IMR-90 (cell line): Measurements from ENCODE around the gene SASH1. TPM values are rescaled to one million over a fixed set of nuclear protein-coding genes. Genes with fewer than 3 reads are reported as not detected.

Experiments
- ATAC-seq: fragments of 200-7000 bp; cut with Tn5 transposase; 2 replicates; pipeline ENCODE4 v1.9.1; 2020; ENCODE audit warnings: low read depth, mild to moderate bottlenecking, moderate library complexity
- BruUV-seq: library from RNA; stranded (reverse); fragments of 400-500 nt; replicated peaks from 2 replicates; lab custom pipeline; 2021; lab: Mats Ljungman, UMichigan
- CTCF ChIA-PET: fragments of 300-600 bp; formaldehyde crosslinking; extraction: SDS; loops from one replicate; lab custom pipeline; 2021; ENCODE audit warnings: antibody characterized with exemption; lab: Yijun Ruan, JAX
- POLR2A ChIA-PET: fragments of 300-600 bp; sonication (Branson Sonifier 250); formaldehyde crosslinking; loops from one replicate; lab custom pipeline; 2022; ENCODE audit warnings: antibody characterized with exemption; ENCODE audit not compliant: unreplicated experiment; lab: Charles Lee
- DNase-seq: peaks from one replicate; pipeline ENCODE4 v3.0.0; 2013
- H2AFZ ChIP-seq: replicated peaks from 2 replicates; pipeline ENCODE3; 2013; ENCODE audit warnings: low read length, mild to moderate bottlenecking; ENCODE audit not compliant: poor library complexity
- H2AK5ac ChIP-seq: 2 replicates; pipeline ENCODE4 v1.6.1; 2013; ENCODE audit warnings: low read depth, low read length, inconsistent platforms
- H2AK9ac ChIP-seq: replicated peaks from 2 replicates; pipeline ENCODE3; 2013; ENCODE audit warnings: mild to moderate bottlenecking, low read depth, low read length, moderate library complexity; ENCODE audit not compliant: poor library complexity
- H2BK120ac ChIP-seq: 2 replicates; pipeline ENCODE4 v1.6.1; 2013; ENCODE audit warnings: low read depth, low read length, inconsistent platforms
- H2BK15ac ChIP-seq: 3 replicates; pipeline ENCODE4 v1.6.1; 2013; ENCODE audit warnings: low read depth, low read length, inconsistent platforms
- H2BK20ac ChIP-seq: 2 replicates; pipeline ENCODE4 v1.6.1; 2013; ENCODE audit warnings: low read depth, mild to moderate bottlenecking, inconsistent platforms, low read length, moderate library complexity
- H2BK5ac ChIP-seq: 2 replicates; pipeline ENCODE4 v1.6.1; 2013; ENCODE audit warnings: mild to moderate bottlenecking, low read depth, low read length, inconsistent platforms; ENCODE audit not compliant: poor library complexity, severe bottlenecking
- H3K14ac ChIP-seq: replicated peaks from 2 replicates; pipeline ENCODE4 v1.6.1; 2013; ENCODE audit warnings: low read depth, low read length, inconsistent platforms
- H3K18ac ChIP-seq: 2 replicates; pipeline ENCODE4 v1.6.1; 2013; ENCODE audit warnings: low read depth, low read length, control low read depth
- H3K23ac ChIP-seq: 2 replicates; pipeline ENCODE4 v1.6.1; 2013; ENCODE audit warnings: low read depth, low read length, inconsistent platforms
- H3K27ac ChIP-seq: 2 replicates; pipeline ENCODE4 v1.5.1; 2013; ENCODE audit warnings: mild to moderate bottlenecking, control low read depth, low read length; ENCODE audit not compliant: insufficient read depth
- H3K27me3 ChIP-seq: 2 replicates; pipeline ENCODE4 v1.6.1; 2013; ENCODE audit warnings: low read length; ENCODE audit not compliant: control insufficient read depth, insufficient read depth
- H3K36me3 ChIP-seq: 2 replicates; pipeline ENCODE4 v1.6.1; 2013; ENCODE audit warnings: low read length, mixed read lengths; ENCODE audit not compliant: control insufficient read depth, insufficient read depth
- H3K4ac ChIP-seq: 2 replicates; pipeline ENCODE4 v1.6.1; 2013; ENCODE audit warnings: low read depth, low read length, inconsistent platforms
- H3K4me1 ChIP-seq: 2 replicates; pipeline ENCODE4 v1.6.1; 2013; ENCODE audit warnings: low read length, mixed read lengths; ENCODE audit not compliant: control insufficient read depth, insufficient read depth
- H3K4me2 ChIP-seq: 2 replicates; pipeline ENCODE4 v1.6.1; 2013; ENCODE audit warnings: low read depth, mild to moderate bottlenecking, control low read depth, low read length, moderate library complexity
- H3K4me3 ChIP-seq: 2 replicates; pipeline ENCODE4 v1.5.1; 2013; ENCODE audit warnings: low read depth, mild to moderate bottlenecking, control low read depth, low read length, moderate library complexity; ENCODE audit not compliant: insufficient read depth
- H3K56ac ChIP-seq: 2 replicates; pipeline ENCODE4 v1.6.1; 2013; ENCODE audit warnings: low read length, inconsistent platforms; ENCODE audit not compliant: insufficient read depth; ENCODE audit errors: extremely low read depth
- H3K79me1 ChIP-seq, 2 experiments: 2 replicates each; pipeline ENCODE4 v1.6.1; 2013; ENCODE audit warnings: low read length in 2 of 2, inconsistent platforms in 1 of 2, low read depth in 1 of 2
- H3K9ac ChIP-seq: 2 replicates; pipeline ENCODE4 v1.6.1; 2013; ENCODE audit warnings: low read depth, low read length, control low read depth
- H3K9me1 ChIP-seq: 2 replicates; pipeline ENCODE4 v1.6.1; 2013; ENCODE audit warnings: low read length, inconsistent platforms; ENCODE audit not compliant: insufficient read depth
- H3K9me3 ChIP-seq: 2 replicates; pipeline ENCODE4 v1.6.1; 2013; ENCODE audit warnings: low read length; ENCODE audit not compliant: control insufficient read depth, insufficient read depth
- H4K20me1 ChIP-seq: 2 replicates; pipeline ENCODE4 v1.6.1; 2013; ENCODE audit warnings: low read length, inconsistent platforms; ENCODE audit not compliant: insufficient read depth
- H4K5ac ChIP-seq: 2 replicates; pipeline ENCODE4 v1.6.1; 2013; ENCODE audit warnings: mild to moderate bottlenecking, low read depth, low read length, control low read depth
- H4K8ac ChIP-seq, 2 experiments: 2 replicates each; pipeline ENCODE4 v1.6.1; 2013; ENCODE audit warnings: low read depth in 2 of 2, low read length in 2 of 2, control low read depth in 1 of 2, inconsistent platforms in 1 of 2
- H4K91ac ChIP-seq: 2 replicates; pipeline ENCODE4 v1.6.1; 2013; ENCODE audit warnings: low read depth, low read length, inconsistent platforms; ENCODE audit not compliant: insufficient read depth
- CHD1 ChIP-seq: IDR thresholded peaks from 2 replicates; pipeline ENCODE4 v1.6.1; 2012; ENCODE audit warnings: low read depth, low read length, improper control_type of control experiment
- MAFK ChIP-seq: IDR thresholded peaks from 2 replicates; pipeline ENCODE4 v1.6.1; 2012; ENCODE audit warnings: low read depth, low read length, improper control_type of control experiment
- MAZ ChIP-seq: IDR thresholded peaks from 2 replicates; pipeline ENCODE4 v1.6.1; 2012; ENCODE audit warnings: low read depth, mild to moderate bottlenecking, low read length, improper control_type of control experiment, moderate library complexity, borderline replicate concordance
- POLR2A ChIP-seq: IDR thresholded peaks from 2 replicates; pipeline ENCODE4 v1.6.1; 2012; ENCODE audit warnings: mild to moderate bottlenecking, low read depth, low read length
- RAD21 ChIP-seq: IDR thresholded peaks from 2 replicates; pipeline ENCODE4 v1.6.1; 2012; ENCODE audit warnings: low read length, improper control_type of control experiment
- RCOR1 ChIP-seq: IDR thresholded peaks from 2 replicates; pipeline ENCODE4 v1.6.1; 2012; ENCODE audit warnings: mild to moderate bottlenecking, low read length, improper control_type of control experiment; ENCODE audit not compliant: insufficient replicate concordance
- dilution Hi-C: fragments of 300-500 bp; cut with HindIII; formaldehyde crosslinking; loops from one replicate; pipeline ENCODE4 v1.14.3; 2018; ENCODE audit warnings: low sequenced_read_pairs; ENCODE audit not compliant: unreplicated experiment
- in situ Hi-C: fragments of 300-500 bp; cut with MboI; formaldehyde crosslinking; loops from 3 replicates; pipeline ENCODE4 v1.14.3; 2019; ENCODE audit warnings: low sequenced_read_pairs, inconsistent platforms, mixed read lengths
- intact Hi-C: fragments of 100-400 bp; cut with micrococcal nuclease; formaldehyde crosslinking; loops from 2 replicates; pipeline ENCODE4 v1.10.0; 2022
- polyA plus RNA-seq, 3 experiments: library from polyadenylated mRNA; depleted of rRNA; stranded (reverse); fragments of >200 nt; gene quantifications; 2 replicates each; pipeline ENCODE4 v1.2.3, GENCODE V29; 2012; ENCODE audit warnings: low replicate concordance in 1 of 3
- total RNA-seq: library from RNA; depleted of rRNA; stranded (reverse); fragments of >200 nt; gene quantifications from 2 replicates; pipeline ENCODE4 v1.2.3, GENCODE V29; 2012
- TF ChIP-seq, protein P1 (sequence below): fragments of 150-350 bp; IDR thresholded peaks from 2 replicates; pipeline ENCODE4 v1.6.1; 2017; ENCODE audit warnings: mild to moderate bottlenecking, antibody characterized with exemption, low read length, low read depth

Gene SASH1
- total and polyA plus RNA-seq, 2 of the 4 experiments (the other 2 are of a cell fraction): 11.6 to 16.5 TPM

DNA sequence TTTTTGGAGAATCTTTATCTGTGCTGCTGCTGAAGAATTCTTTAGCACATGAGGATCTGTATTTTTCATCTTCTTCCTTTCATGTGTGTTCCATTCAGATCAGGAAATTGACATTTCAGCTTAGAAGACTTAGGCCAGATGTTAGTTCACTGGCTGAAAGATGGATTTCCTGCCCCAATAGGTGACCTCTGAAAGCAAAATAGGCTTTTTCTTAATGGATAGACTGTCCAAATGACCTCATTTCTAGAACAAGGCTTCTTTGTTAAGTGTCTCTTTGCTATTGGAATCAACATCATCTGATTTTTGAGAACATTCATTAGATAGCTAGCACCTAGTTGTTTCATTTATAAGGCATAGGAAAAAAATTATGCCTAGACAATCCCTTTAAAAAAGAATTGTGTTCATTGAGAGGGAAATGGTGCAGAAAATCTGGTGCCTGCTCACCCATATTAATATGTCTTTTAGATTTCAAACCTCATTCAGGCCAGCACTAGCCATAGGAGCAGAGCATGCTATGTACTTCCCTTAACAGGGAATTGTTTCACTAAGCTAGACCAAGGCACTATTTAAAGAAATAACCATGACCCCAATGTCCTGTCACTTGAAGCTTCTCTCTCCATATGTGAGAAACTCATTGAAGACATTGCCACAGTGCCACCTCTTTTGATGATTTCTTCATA is 13.6 kb upstream of the SASH1 start:
- ChIA-PET POLR2A (interaction anchor here (0.6 kb wide), 1 partner anchor 65 kb away, joined by 7 read pairs; no protein-coding TSS in a partner anchor), CTCF (interaction anchor here (1.0 kb wide), 1 partner anchor 149 kb away, joined by 3 read pairs; no protein-coding TSS in a partner anchor)
- Histone ChIP-seq H3K23ac (peak overlapping the region; percentile 48; the same call in 1 of the 2 replicates), H3K18ac (peak overlapping the region; percentile 99), H3K14ac (peak overlapping the region; percentile 78), H4K20me1 (no peaks in the 10 kb centered on the region), H3K4me1 (peaks cover 19% of the 10 kb centered on the region), H2BK20ac (peak overlapping the region; percentile 80), H2AK9ac (no peak overlapping the region), H3K4ac (peak overlapping the region; percentile 69), H3K4me2 (no peak overlapping the region), H3K4me3 (no peak overlapping the region), H3K9me1 (peaks cover 4% of the 10 kb centered on the region), H4K5ac (peak overlapping the region; percentile 93; the same call in 1 of the 2 replicates), H3K56ac (no peak overlapping the region), H3K9ac (no peak overlapping the region), H2AK5ac (peak overlapping the region; percentile 72; the same call in 1 of the 2 replicates), H2BK5ac (peak overlapping the region; percentile 86), H3K36me3 (no peaks in the 10 kb centered on the region), H4K91ac (peak overlapping the region; percentile 58), H3K79me1 (peaks cover 0 to 7% of the 10 kb centered on the region in 2 experiments; a peak in 1 of 4 replicates), H3K27me3 (no peaks in the 10 kb centered on the region), H2AFZ (no peak overlapping the region), H3K9me3 (no peaks in the 10 kb centered on the region), H3K27ac (no peak overlapping the region; the same call in 1 of the 2 replicates), H2BK15ac (peak overlapping the region; percentile 23; the same call in 2 of the 3 replicates), H2BK120ac (peak overlapping the region; percentile 89), H4K8ac (peak overlapping the region; percentile 24 to 70)
- TF ChIP-seq POLR2A (no peak), RCOR1 (no peak), MAZ (no peak), CHD1 (no peak), MAFK (no peak), RAD21 (no peak)
- TF ChIP-seq, protein P1, sequence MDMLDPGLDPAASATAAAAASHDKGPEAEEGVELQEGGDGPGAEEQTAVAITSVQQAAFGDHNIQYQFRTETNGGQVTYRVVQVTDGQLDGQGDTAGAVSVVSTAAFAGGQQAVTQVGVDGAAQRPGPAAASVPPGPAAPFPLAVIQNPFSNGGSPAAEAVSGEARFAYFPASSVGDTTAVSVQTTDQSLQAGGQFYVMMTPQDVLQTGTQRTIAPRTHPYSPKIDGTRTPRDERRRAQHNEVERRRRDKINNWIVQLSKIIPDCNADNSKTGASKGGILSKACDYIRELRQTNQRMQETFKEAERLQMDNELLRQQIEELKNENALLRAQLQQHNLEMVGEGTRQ: no peak
- ATAC-seq: peak; percentile 12
- BruUV-seq: no TSS peak
- intact Hi-C loops (no loop called here), in situ Hi-C loops (no loop called here), dilution Hi-C loops (no loop called here)
- no peak for DNase-seq
